ENCODE results near the gene HIPK2. TPM values are rescaled to one million over a fixed set of nuclear protein-coding genes. Genes with fewer than 3 reads are reported as not detected.

HIPK2 gene
- total and polyA plus RNA-seq, 2 of the 4 experiments (the other 2 are of a cell fraction) = 22.0 to 27.1 TPM

GRCh38 chr7:139629392-139630082, 148.3 kb downstream of the HIPK2 start:
- no peak overlapping the region for H2AK9ac ChIP-seq (replicated peaks; ENCODE audit: low read depth, low read length, poor library complexity)
- peaks cover 66% of the 10 kb centered on the region for H3K36me3 ChIP-seq (ENCODE audit: control insufficient read depth, insufficient read depth, low read length)
- no peak for DNase-seq
- no peak overlapping the region for H2BK20ac ChIP-seq (ENCODE audit: low read depth, low read length)
- TF ChIP-seq POLR2A (IDR thresholded peaks at IDR 0.05; ENCODE audit: low read depth, low read length) = no peak
- TF ChIP-seq CTCF (conservative IDR thresholded peaks at IDR 0.05; ENCODE audit: low read depth, low read length) = no peak
- TF ChIP-seq NFE2L2 (IDR thresholded peaks at IDR 0.05; ENCODE audit: low read depth, low read length) = no peak
- TF ChIP-seq CEBPB (IDR thresholded peaks at IDR 0.05; ENCODE audit: low read depth, low read length) = no peak
- no peak for TF ChIP-seq FOS (IDR thresholded peaks at IDR 0.05; ENCODE audit: low read depth, low read length)
- TF ChIP-seq MXI1 (IDR thresholded peaks at IDR 0.05; ENCODE audit: borderline replicate concordance, low read depth, low read length) = no peak
- TF ChIP-seq RFX5 (IDR thresholded peaks at IDR 0.05; ENCODE audit: low read depth, low read length) = no peak
- no peak for TF ChIP-seq CHD1 (IDR thresholded peaks at IDR 0.05; ENCODE audit: low read depth, low read length)
- TF ChIP-seq MAZ (IDR thresholded peaks at IDR 0.05; ENCODE audit: borderline replicate concordance, low read depth, low read length) = no peak
- no peak for TF ChIP-seq USF2 (IDR thresholded peaks at IDR 0.05; ENCODE audit: low read depth, low read length)
- no peak overlapping the region for H3K56ac ChIP-seq (ENCODE audit: extremely low read depth, insufficient read depth, low read length)
- peaks cover 22% of the 10 kb centered on the region for H3K9me1 ChIP-seq (ENCODE audit: insufficient read depth, low read length)
- H3K18ac ChIP-seq (ENCODE audit: low read depth, low read length) = no peak overlapping the region
- no peaks in the 10 kb centered on the region for H3K9me3 ChIP-seq (ENCODE audit: control insufficient read depth, insufficient read depth, low read length)
- H4K5ac ChIP-seq (ENCODE audit: low read depth, low read length) = no peak overlapping the region
- no peaks in the 10 kb centered on the region for H3K27me3 ChIP-seq (ENCODE audit: control insufficient read depth, insufficient read depth, low read length)
- peaks cover 42% of the 10 kb centered on the region for H4K20me1 ChIP-seq (ENCODE audit: insufficient read depth, low read length)
- no peak overlapping the region for H2AK5ac ChIP-seq (ENCODE audit: low read depth, low read length)
- no peak overlapping the region for H3K9ac ChIP-seq (ENCODE audit: low read depth, low read length)
- no peaks in the 10 kb centered on the region for H3K4me1 ChIP-seq (ENCODE audit: control insufficient read depth, insufficient read depth, low read length)
- no peak overlapping the region for H4K91ac ChIP-seq (ENCODE audit: insufficient read depth, low read depth, low read length)
- in situ Hi-C loops (cut with MboI; ENCODE audit: low sequenced_read_pairs) (no loop called here), dilution Hi-C loops (cut with HindIII; ENCODE audit: low sequenced_read_pairs, unreplicated experiment) (no loop called here), intact Hi-C loops (cut with micrococcal nuclease) (no loop called here)
- ChIA-PET POLR2A (ENCODE audit: unreplicated experiment) (no interaction called here), CTCF (no interaction called here)
- no peak overlapping the region for H4K8ac ChIP-seq (ENCODE audit: low read depth in 2 of 2, low read length in 2 of 2)
- H2BK5ac ChIP-seq (ENCODE audit: low read depth, low read length, poor library complexity, severe bottlenecking) = no peak overlapping the region
- WGBS, 2 experiments (ENCODE audit: extremely low coverage in 2 of 2, insufficient read length in 1 of 2) = 90% methylated on average over 2 of the region's 4 CpGs; no CpG with 5 or more reads in 1 of the 2 experiments
- H2BK15ac ChIP-seq (ENCODE audit: low read depth, low read length) = no peak overlapping the region
- H2AFZ ChIP-seq (replicated peaks; ENCODE audit: low read length, poor library complexity) = no peak overlapping the region
- H2BK120ac ChIP-seq (ENCODE audit: low read depth, low read length) = no peak overlapping the region
- H3K23ac ChIP-seq (ENCODE audit: low read depth, low read length) = no peak overlapping the region
- no peak overlapping the region for H3K27ac ChIP-seq (ENCODE audit: insufficient read depth, low read length)
- H3K4me3 ChIP-seq (ENCODE audit: insufficient read depth, low read depth, low read length) = no peak overlapping the region
- no peak for ATAC-seq (ENCODE audit: low read depth)
- H3K4ac ChIP-seq (ENCODE audit: low read depth, low read length) = no peak overlapping the region
- H3K4me2 ChIP-seq (ENCODE audit: low read depth, low read length) = no peak overlapping the region
- peaks cover 48 to 81% of the 10 kb centered on the region in 2 experiments for H3K79me1 ChIP-seq (ENCODE audit: low read depth in 1 of 2, low read length in 2 of 2)
- BruUV-seq (replicated peaks) = no TSS peak
- H3K14ac ChIP-seq (replicated peaks; ENCODE audit: low read depth, low read length) = no peak overlapping the region

Data from IMR-90 (cell line).